Liver (tissue), 3 donors: ENCODE data around the gene OR7G1.

Experiments
- CTCF ChIP-seq: fragments of 150-350 bp; IDR thresholded peaks from 2 replicates; pipeline ENCODE4 v1.5.1; 2017; ENCODE audit warnings: improper control_type of control experiment, low read depth, low read length; ENCODE audit not compliant: missing input control
- EGR1 ChIP-seq, 2 donors: IDR thresholded peaks; 2 replicates each; pipeline ENCODE4 v1.6.1; 2016 to 2018; ENCODE audit warnings: antibody characterized with exemption in 2 of 2, low read depth in 2 of 2
- JUND ChIP-seq, 2 donors: IDR thresholded peaks; 2 replicates each; pipeline ENCODE4 v1.6.1; 2016; ENCODE audit warnings: antibody characterized with exemption in 2 of 2
- MAX ChIP-seq: IDR thresholded peaks from 2 replicates; pipeline ENCODE4 v1.6.1; 2016; ENCODE audit warnings: antibody characterized with exemption
- NR2F2 ChIP-seq: IDR thresholded peaks from 2 replicates; pipeline ENCODE4 v1.6.1; 2016; ENCODE audit warnings: antibody characterized with exemption
- RAD21 ChIP-seq, 2 donors: IDR thresholded peaks; 2 replicates each; pipeline ENCODE4 v1.6.1; 2016; ENCODE audit warnings: antibody characterized with exemption in 2 of 2, mild to moderate bottlenecking in 2 of 2
- REST ChIP-seq: IDR thresholded peaks from 2 replicates; pipeline ENCODE4 v1.6.1; 2016; ENCODE audit warnings: antibody characterized with exemption, mild to moderate bottlenecking
- SP1 ChIP-seq: IDR thresholded peaks from 2 replicates; pipeline ENCODE4 v1.6.1; 2018; ENCODE audit warnings: antibody characterized with exemption, mild to moderate bottlenecking
- donor health status: healthy.
- donor health status: healthy.

GRCh38 chr19:9140159-9140874, 24.8 kb upstream of the OR7G1 start, which contains the start of gene ZNF317:
- TF ChIP-seq CTCF (no peak), EGR1 (IDR thresholded peaks at IDR 0.05; ENCODE audit: low read depth in 2 of 2) (no peak), NR2F2 (peak; percentile 75), REST (no peak), SP1 (no peak), JUND (IDR thresholded peaks at IDR 0.05) (no peak), RAD21 (IDR thresholded peaks at IDR 0.05) (no peak), MAX (peak; percentile 58)
